GM12878 (cell line): ENCODE results near the gene CHRNA5. TPM values are rescaled to one million over a fixed set of nuclear protein-coding genes. Genes with fewer than 3 reads are reported as not detected.

Experiments
- ATAC-seq: fragments of 200-7000 bp; cut with Tn5 transposase; 3 replicates; pipeline ENCODE4 v1.9.1; 2020; ENCODE audit warnings: mild to moderate bottlenecking, moderate library complexity
- BruUV-seq: library from RNA; stranded (reverse); fragments of 400-500 nt; replicated peaks from 2 replicates; lab custom pipeline; 2021; lab: Mats Ljungman, UMichigan
- CTCF ChIA-PET: fragments of 300-600 bp; sonication (Branson Sonifier 250); formaldehyde crosslinking; extraction: SDS; loops from one replicate; lab custom pipeline; 2021; ENCODE audit warnings: inconsistent platforms; lab: Yijun Ruan, JAX
- POLR2A ChIA-PET: fragments of 350-600 bp; formaldehyde crosslinking; extraction: SDS; loops from one replicate; lab custom pipeline; 2021; ENCODE audit warnings: inconsistent platforms; lab: Charles Lee
- RAD21 ChIA-PET: fragments of 300-600 bp; sonication (Branson Sonifier 250); formaldehyde crosslinking; loops from one replicate; lab custom pipeline; 2023; ENCODE audit warnings: antibody characterized with exemption; ENCODE audit not compliant: unreplicated experiment; lab: Charles Lee
- SMC1A ChIA-PET: fragments of 300-600 bp; sonication (Branson Sonifier 250); formaldehyde crosslinking; loops from one replicate; lab custom pipeline; 2023; ENCODE audit not compliant: unreplicated experiment, uncharacterized antibody; lab: Charles Lee
- DNase-seq: peaks from one replicate; pipeline ENCODE4 v3.0.0-alpha.2; 2011; ENCODE audit warnings: low read depth, low spot score
- FAIRE-seq: peaks from 3 replicates; lab custom pipeline; 2011; peaks lifted over from hg19 to GRCh38; lab: Jason Lieb, UNC
- H2AFZ ChIP-seq: 2 replicates; pipeline ENCODE4 v1.6.0; 2011; ENCODE audit warnings: low read depth, low read length, control low read depth; ENCODE audit not compliant: control insufficient read depth
- H3K27ac ChIP-seq: 2 replicates; pipeline ENCODE4 v1.5.1; 2011; ENCODE audit warnings: control low read depth; ENCODE audit not compliant: control insufficient read depth, insufficient read depth
- H3K27me3 ChIP-seq, 2 experiments: replicated peaks in 1 of 2; 2 replicates each; pipeline versions ENCODE4 v1.6.0 to v1.6.1; 2011; ENCODE audit warnings: low read length in 1 of 2; ENCODE audit not compliant: control insufficient read depth in 2 of 2, insufficient read depth in 2 of 2
- H3K36me3 ChIP-seq, 2 experiments: 2 replicates each; pipeline ENCODE4 v1.5.1; 2011; ENCODE audit warnings: low read length in 1 of 2; ENCODE audit not compliant: control insufficient read depth in 2 of 2, insufficient read depth in 2 of 2
- H3K4me1 ChIP-seq: 2 replicates; pipeline ENCODE4 v1.6.1; 2011; ENCODE audit warnings: mild to moderate bottlenecking, low read length, moderate library complexity, mixed read lengths; ENCODE audit not compliant: control insufficient read depth, insufficient read depth
- H3K4me2 ChIP-seq: 2 replicates; pipeline ENCODE4 v1.6.0; 2011; ENCODE audit warnings: control low read depth; ENCODE audit not compliant: control insufficient read depth, insufficient read depth
- H3K4me3 ChIP-seq: fragments of 200-600 bp; sonication (generic); 2 replicates; pipeline ENCODE4 v1.5.1; 2016
- H3K79me2 ChIP-seq: 2 replicates; pipeline ENCODE4 v1.6.0; 2011; ENCODE audit warnings: low read length; ENCODE audit not compliant: control insufficient read depth, insufficient read depth
- H3K9ac ChIP-seq: 2 replicates; pipeline ENCODE4 v1.8.0; 2011; ENCODE audit warnings: low read length, control low read depth, mixed read lengths; ENCODE audit not compliant: control insufficient read depth, insufficient read depth
- H3K9me3 ChIP-seq: replicated peaks from 3 replicates; pipeline ENCODE4 v1.5.1; 2011; ENCODE audit warnings: mild to moderate bottlenecking, low read length; ENCODE audit not compliant: control insufficient read depth, insufficient read depth
- H4K20me1 ChIP-seq: 2 replicates; pipeline ENCODE4 v1.6.0; 2011; ENCODE audit not compliant: control insufficient read depth, insufficient read depth
- BCL11A ChIP-seq: IDR thresholded peaks from 2 replicates; pipeline ENCODE4 v1.6.1; 2011; ENCODE audit warnings: low read depth, low read length
- FOXK2 ChIP-seq: fragments of 450-650 bp; IDR thresholded peaks from 2 replicates; pipeline ENCODE4 v1.6.1; 2017; ENCODE audit warnings: mild to moderate bottlenecking, moderate library complexity
- IRF4 ChIP-seq: IDR thresholded peaks from 2 replicates; pipeline ENCODE4 v1.6.1; 2011; ENCODE audit warnings: low read depth, low read length
- KDM1A ChIP-seq: fragments of 200-600 bp; sonication (generic); IDR thresholded peaks from 2 replicates; pipeline ENCODE4 v1.6.1; 2016; ENCODE audit warnings: borderline replicate concordance
- MXI1 ChIP-seq: fragments of 150-350 bp; IDR thresholded peaks from 2 replicates; pipeline ENCODE4 v1.6.1; 2011; ENCODE audit warnings: low read depth, mild to moderate bottlenecking, inconsistent platforms, low read length, improper control_type of control experiment
- MYC ChIP-seq: IDR thresholded peaks from 2 replicates; pipeline ENCODE4 v1.6.1; 2011; ENCODE audit warnings: mild to moderate bottlenecking, low read length, moderate library complexity, inconsistent platforms; ENCODE audit not compliant: insufficient read depth, insufficient replicate concordance, insufficient read length, severe bottlenecking
- NBN ChIP-seq: fragments of 450-650 bp; IDR thresholded peaks from 2 replicates; pipeline ENCODE4 v1.6.1; 2016
- NKRF ChIP-seq: fragments of 450-650 bp; conservative IDR thresholded peaks from 2 replicates; pipeline ENCODE4 v1.6.1; 2017; ENCODE audit warnings: mild to moderate bottlenecking, moderate library complexity
- RAD21 ChIP-seq: IDR thresholded peaks from 2 replicates; pipeline ENCODE4 v1.6.1; 2011; ENCODE audit warnings: mild to moderate bottlenecking, low read depth, low read length, moderate library complexity; ENCODE audit not compliant: insufficient read depth
- RELB ChIP-seq: fragments of 450-650 bp; IDR thresholded peaks from 2 replicates; pipeline ENCODE4 v1.6.1; 2017; ENCODE audit warnings: low read depth, mild to moderate bottlenecking, moderate library complexity
- RFX5 ChIP-seq: IDR thresholded peaks from 2 replicates; pipeline ENCODE4 v1.6.1; 2011; ENCODE audit warnings: low read depth, low read length, improper control_type of control experiment
- TCF3 ChIP-seq: IDR thresholded peaks from 2 replicates; pipeline ENCODE4 v1.6.1; 2012; ENCODE audit warnings: low read depth, mild to moderate bottlenecking, low read length, borderline replicate concordance; ENCODE audit not compliant: insufficient read depth
- WRNIP1 ChIP-seq: IDR thresholded peaks from 2 replicates; pipeline ENCODE4 v1.6.1; 2011; ENCODE audit warnings: low read depth, low read length, improper control_type of control experiment, borderline replicate concordance
- ZNF384 ChIP-seq: IDR thresholded peaks from 2 replicates; pipeline ENCODE4 v1.6.1; 2012; ENCODE audit warnings: low read depth, mild to moderate bottlenecking, low read length, improper control_type of control experiment, borderline replicate concordance
- WGBS: methylation state at CpG from one replicate; pipeline ENCODE4 v1.1.6; 2016; ENCODE audit warnings: low lambda C conversion rate; ENCODE audit not compliant: insufficient replicate concordance, insufficient coverage; ENCODE audit errors: missing lambda C conversion rate; 5-methylcytosine and 5-hydroxymethylcytosine counted together
- in situ Hi-C: fragments of 300-500 bp; cut with MboI; formaldehyde crosslinking; loops from 9 replicates; pipeline ENCODE4 v1.14.3; 2018; ENCODE audit warnings: mixed read lengths
- intact Hi-C: fragments of 100-400 bp; cut with micrococcal nuclease; formaldehyde crosslinking; loops from one replicate; pipeline ENCODE4 v1.14.2; 2022; ENCODE audit not compliant: unreplicated experiment
- polyA plus RNA-seq, 11 experiments: library from polyadenylated mRNA; depleted of rRNA in 4 of 11; unstranded in 6 of 11; stranded (reverse) in 5 of 11; fragments of >200 nt; fragmentation: Nextera tagmentation in 4 of 11; fragmentation: Illumina TruSeq in 1 of 11; extraction: Ambion mirVana in 4 of 11; extraction: Trizol in 1 of 11; gene quantifications; 1 replicate in 1 of 11; 2 replicates in 10 of 11; pipeline versions ENCODE4 v1.2.1 to v1.2.3, GENCODE V29; 2011 to 2016; ENCODE audit warnings: inconsistent platforms in 2 of 11, missing spikeins in 2 of 11, low read depth in 1 of 11
- total RNA-seq, 4 experiments: library from RNA; depleted of rRNA in 3 of 4; stranded (reverse); fragments of >200 nt in 3 of 4; fragmentation: Illumina TruSeq in 1 of 4; extraction: Trizol in 1 of 4; gene quantifications; 2 replicates each; pipeline versions ENCODE4 v1.2.1 to v1.2.3, GENCODE V29; 2013 to 2021

The CHRNA5 gene
- total and polyA plus RNA-seq, 10 of the 15 experiments (the other 5 are each of a cell fraction or from before 2014, with no cell fraction given): 0.74 to 21.4 (median 12.7) TPM

- ChIA-PET SMC1A (no interaction called here), CTCF (interaction anchor here (0.6 to 1.3 kb wide), 2 partner anchors 85 to 131 kb away, joined by 3 to 6 read pairs; no protein-coding TSS in a partner anchor), POLR2A (no interaction called here), RAD21 (no interaction called here)
- Histone ChIP-seq H3K4me1 (no peaks in the 10 kb centered on the region), H3K27me3 (peaks cover 0 to 5% of the 10 kb centered on the region in 2 experiments; a peak in 3 of 4 replicates), H3K4me2 (no peak overlapping the region), H3K36me3 (no peaks in the 10 kb centered on the region), H3K9ac (no peak overlapping the region), H2AFZ (no peak overlapping the region), H3K27ac (no peak overlapping the region), H4K20me1 (no peaks in the 10 kb centered on the region), H3K9me3 (no peaks in the 10 kb centered on the region), H3K4me3 (no peak overlapping the region), H3K79me2 (no peaks in the 10 kb centered on the region)
- FAIRE-seq (no peak), DNase-seq (no peak), ATAC-seq (no peak)
- no TSS peak for BruUV-seq
- WGBS: 16% methylated on average over 17 of the region's 17 CpGs
- in situ Hi-C loops: no loop called here
- intact Hi-C loops: no loop called here
- no peak for TF ChIP-seq RFX5
- TF ChIP-seq MXI1: no peak
- TF ChIP-seq FOXK2: no peak
- TF ChIP-seq NKRF: no peak
- no peak for TF ChIP-seq KDM1A
- no peak for TF ChIP-seq MYC
- TF ChIP-seq RELB: no peak
- no peak for TF ChIP-seq IRF4
- no peak for TF ChIP-seq NBN
- TF ChIP-seq ZNF384: no peak
- TF ChIP-seq BCL11A: no peak
- TF ChIP-seq RAD21: no peak
- TF ChIP-seq WRNIP1: no peak
- TF ChIP-seq TCF3: no peak
Observed at GRCh38 chr15:78624651-78625590, 59.6 kb downstream of the CHRNA5 start.
